ENCODE results near the gene RSBN1.

GRCh38 chr1:113805639-113806038 lies 6.6 kb downstream of the RSBN1 start:
- TF ChIP-seq CTCF (IDR thresholded peaks at IDR 0.05) (no peak), POLR2AphosphoS5 (IDR thresholded peaks at IDR 0.05) (no peak), POLR2A (IDR thresholded peaks at IDR 0.05; ENCODE audit: low read depth) (no peak)

Measured in esophagus muscularis mucosa (tissue), 3 donors.